DMS153 treated with DMSO at 0.1 percent for 48 hours (cell line): Measurements from ENCODE around the gene RAB24.
"Not testable (repeated sequence)": the region's sequence is repeated elsewhere in the genome, so short reads cannot be mapped to it uniquely, and the experiment has no call there.

Experiments
- DNase-seq: peaks from one replicate; lab custom pipeline; 2025; ENCODE audit not compliant: unreplicated experiment; lab: John Stamatoyannopoulos, UW

Gene RAB24

DNA sequence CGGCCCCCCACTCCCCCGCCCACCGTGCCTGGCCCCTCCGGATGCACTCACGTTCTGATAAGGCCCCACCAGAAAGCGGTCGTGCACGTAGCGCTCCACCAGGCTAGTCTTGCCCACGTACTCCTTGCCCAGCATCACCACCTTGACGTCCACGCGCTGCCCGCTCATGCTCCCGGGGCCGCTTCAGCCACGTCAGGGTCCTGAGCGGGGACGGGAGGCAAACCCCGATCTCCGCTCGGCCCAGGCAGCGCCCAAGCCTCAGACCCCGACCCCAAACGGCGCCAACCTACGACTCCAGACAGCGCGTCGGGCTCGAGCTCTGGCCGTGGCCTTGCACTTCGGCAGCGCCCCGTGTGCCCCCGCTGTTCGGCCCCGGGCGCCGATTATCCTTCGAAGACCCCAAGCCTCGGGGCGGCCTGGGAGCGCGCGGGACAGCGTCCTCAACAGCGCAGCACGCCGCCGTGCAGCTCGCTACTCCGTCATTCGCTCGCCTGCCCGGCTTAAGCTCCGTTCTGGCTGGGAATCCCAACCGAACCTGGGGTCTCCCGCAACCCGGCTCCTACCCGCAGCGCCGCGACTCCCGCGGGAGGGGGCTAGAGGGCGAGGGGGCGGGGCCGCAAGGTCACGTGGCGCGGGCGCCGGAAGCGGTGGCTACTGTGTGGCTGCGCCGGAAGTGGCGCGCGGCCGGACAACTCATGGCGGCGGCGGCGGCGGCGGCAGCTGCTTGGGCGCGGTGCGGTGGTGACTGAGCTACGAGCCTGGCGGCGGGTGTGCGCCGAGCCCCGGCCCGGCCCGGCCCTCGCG is at the start of gene RAB24, which contains the start of gene PRELID1:
Gene RAB24 (minus strand): TSS at position 599 of the 804 bp plus-strand sequence. CDS start 431 bp downstream, at position 168.
Gene PRELID1 (plus strand): TSS at position 679 of the 804 bp plus-strand sequence. CDS start 187 bp downstream, outside the sequence.
- peak; percentile 54 for DNase-seq

DNA sequence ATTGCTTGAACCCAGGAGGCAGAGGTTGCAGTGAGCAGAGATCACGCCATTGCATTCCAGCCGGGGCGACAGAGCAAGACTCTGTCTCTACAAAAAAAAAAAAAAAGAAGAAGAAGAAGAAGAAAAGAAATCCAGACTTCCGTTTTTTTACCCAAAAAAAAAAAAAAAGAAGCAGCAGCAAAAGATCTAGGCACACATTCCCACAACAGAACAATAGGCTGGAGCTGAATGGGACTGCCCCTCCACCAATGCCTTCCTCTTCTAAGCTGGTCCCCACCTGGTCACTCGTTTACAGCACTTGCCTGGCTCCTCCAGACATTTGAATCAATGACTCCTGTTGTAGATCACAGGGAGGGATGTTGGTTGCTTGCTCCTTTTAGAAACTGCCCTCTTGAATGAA is 49.6 kb upstream of the RAB24 start:
- no peak for DNase-seq

DNA sequence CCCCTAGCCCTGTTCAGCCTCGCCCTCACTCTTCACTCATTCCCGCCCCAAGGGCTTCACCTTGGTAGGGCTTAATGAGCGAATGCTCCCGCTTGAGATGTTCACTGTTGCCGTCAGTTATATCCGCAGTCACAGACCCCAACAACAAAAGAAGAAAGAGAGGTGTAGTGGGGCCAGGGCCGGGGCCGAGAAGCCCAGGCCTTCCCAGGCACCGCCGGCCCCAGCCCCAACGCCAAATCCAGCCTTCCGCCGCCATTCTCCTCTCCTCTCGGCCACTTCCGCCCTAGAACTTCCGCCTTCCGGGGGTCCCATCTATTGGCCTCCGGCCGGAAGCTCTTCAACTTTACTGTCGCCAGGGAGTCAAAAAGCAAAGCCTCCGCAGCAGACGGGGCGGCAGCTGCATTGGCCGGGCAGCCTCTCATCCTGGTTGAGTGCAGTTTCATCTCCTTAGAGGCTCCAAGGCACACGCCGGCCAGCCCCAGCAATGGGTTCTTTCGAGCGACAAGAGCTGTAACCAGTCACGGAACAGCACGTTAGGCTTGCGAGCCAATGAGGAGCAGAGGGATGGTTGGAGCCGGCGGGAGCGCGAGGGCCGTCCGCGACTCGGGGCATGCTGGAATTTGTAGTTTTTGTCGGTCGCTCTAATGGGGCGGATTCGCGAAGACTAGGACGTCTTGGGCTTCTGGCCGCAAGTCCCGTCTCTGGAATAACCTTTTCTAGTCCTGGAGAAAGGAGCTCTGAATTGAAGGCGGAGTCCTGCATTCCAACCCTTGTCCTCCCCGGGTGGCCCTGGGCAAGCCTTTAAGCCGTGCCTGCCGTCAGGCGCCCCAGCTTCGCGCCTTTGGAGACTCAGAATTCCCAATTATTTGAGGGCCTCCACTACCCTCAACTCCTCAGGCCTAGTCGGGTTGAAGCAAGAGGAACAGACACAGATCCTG is 48.1 kb upstream of the RAB24 start, which contains the start of gene LMAN2:
Gene LMAN2 (minus strand): TSS at position 277 of the 938 bp plus-strand sequence. CDS start 21 bp downstream, at position 256.
- peak; percentile 67 for DNase-seq

DNA sequence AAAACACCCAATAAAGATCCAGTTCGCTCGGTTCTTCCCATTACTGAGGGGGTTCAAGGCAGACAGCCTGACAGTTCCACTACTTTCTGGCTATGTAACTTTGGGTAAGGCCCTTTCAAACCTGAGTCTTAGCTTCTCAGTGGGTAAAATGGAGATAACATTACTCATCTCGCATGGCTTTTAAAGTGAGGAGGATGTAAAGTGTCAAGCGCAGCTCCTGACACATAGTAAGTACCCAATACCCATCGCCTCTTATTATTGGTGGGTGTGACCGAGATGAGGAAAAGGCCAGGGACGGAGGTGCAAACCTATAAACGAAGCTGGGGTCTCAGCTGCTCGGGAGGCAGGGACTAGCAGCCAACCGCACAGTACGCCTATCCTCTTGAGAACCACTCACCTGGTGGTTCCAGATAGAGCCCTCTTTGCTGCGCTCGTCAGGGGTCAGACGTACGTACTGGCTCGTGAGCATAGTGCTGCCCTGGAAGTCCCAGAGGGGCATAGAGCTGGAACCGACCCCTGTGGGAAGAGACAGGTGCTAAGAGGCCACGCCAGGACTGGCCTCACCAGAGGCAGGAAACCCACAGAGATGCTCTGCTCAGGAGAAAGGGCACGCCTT is 47.4 kb upstream of the RAB24 start:
- DNase-seq, result no peak

DNA sequence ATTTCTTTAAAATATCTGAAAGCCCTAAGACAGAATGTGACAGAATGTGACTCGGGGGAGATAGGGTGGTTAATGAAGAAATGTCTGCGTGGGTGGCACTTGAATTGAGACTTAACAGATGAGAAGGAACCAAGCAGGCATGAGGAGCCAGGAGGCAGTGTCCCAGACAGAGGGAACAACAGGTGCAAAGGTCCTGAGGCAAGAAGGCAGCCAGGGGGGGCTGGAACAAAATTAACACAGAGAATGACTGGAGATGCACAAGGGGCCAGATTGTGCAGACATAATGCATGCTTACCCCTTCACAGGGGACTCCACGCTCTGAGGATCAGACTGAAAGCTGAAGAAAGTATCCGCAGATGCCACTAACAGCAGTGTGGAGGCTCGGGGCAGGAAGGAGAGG is 46.2 kb upstream of the RAB24 start:
- DNase-seq, result no peak

DNA sequence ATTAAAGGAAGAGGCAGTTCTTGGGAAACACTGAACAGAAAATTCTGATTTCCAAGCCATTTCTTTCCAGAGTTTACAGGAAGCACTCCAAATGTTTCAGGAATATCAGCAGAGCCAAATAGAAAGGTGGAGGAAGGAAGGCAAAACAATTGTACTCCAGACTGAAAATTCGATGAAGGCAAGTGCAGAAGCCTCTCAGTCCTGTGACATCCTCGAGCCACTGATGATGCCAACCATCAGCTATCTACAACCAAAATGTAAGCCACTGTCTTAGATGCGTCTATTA is 45.8 kb upstream of the RAB24 start:
- DNase-seq, result no peak

DNA sequence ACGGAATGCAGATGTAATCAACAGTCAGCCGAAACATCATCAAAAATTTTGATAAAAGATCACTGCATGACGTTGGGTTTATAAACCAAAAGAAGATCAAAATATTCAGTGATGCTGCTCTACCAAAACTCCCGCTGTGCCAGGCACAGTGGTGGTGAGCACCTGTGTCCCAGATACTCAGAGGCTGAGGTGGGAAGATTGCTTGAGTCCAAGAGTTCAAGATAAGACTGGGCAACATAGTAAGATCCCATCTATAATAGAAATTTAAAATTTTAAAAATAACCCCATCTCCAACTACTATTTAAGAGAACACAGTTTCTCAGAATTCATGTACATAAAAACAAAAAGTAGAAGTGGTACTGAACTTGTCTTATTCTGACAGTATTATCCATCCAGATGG is 44.2 kb upstream of the RAB24 start:
- DNase-seq, result no peak

- no peak for DNase-seq
Observed at GRCh38 chr5:177346820-177347219, 43.3 kb upstream of the RAB24 start.

DNA sequence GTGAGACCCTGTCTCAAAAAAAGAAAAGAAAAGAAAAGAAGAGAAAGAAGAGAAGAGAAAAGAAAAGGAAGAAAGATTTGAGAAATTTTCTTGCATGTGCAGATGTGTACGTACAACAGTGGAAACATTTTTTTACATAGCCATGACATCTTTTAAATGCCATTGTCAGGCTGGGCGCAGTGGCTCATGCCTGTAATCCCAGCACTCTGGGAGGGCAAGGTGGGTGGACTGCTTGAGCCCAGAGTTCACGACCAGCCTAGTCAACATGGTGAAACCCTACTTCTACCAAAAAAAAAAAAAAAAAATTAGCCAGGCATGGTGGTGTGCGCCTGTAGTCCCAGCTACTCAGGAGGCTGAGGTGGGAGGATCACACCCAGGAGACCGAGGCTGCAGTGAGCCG is 41.4 kb upstream of the RAB24 start:
- DNase-seq, result no peak

GRCh38 chr5:177343777-177344176 is 40.3 kb upstream of the RAB24 start:
- no peak for DNase-seq

DNA sequence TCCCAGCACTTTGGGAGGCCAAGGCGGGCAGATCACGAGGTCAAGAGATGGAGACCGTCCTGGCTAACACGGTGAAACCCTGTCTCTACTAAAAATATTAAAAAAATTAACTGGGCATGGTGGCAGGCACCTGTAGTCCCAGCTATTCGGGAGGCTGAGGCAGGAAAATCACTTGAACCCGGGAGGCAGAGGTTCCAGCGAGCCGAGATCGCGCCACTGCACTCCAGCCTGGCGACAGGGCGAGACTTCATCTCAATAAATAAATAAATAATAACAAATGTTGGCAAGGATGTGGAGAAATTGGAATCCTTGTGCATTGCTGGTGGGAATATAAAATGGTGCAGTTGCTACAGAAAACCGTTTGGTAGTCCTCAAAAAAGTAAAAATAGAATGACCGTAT is 39.5 kb upstream of the RAB24 start:
- DNase-seq, result not testable (repeated sequence)

DNA sequence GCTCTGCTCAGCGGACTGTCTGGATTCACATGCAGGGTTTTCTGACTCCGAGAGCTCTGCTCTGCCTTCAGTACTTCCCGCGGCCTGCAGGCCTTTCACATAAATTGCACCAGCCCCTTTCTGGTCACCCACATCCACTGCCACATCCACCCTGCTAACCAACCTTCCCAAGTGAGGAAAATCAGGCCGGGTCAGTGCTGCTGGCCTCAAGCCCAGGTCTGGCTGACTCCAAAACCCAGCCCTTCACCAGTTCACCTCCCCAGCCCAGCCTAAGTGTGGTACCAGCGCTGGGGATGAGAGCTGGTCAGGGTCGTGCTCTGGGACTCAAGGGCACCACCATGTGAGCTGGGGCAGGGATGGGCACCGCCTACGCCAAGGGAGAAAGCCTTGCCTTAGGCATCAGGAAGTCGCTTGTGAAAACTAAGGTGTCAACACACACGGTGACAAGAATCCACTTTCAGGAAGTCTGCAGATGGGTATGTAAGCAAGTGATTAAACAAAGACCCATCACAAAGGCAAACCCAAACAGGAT is 35.7 kb upstream of the RAB24 start:
- DNase-seq, result no peak

GRCh38 chr5:177338251-177339106 is 35.0 kb upstream of the RAB24 start:
- no peak for DNase-seq

GRCh38 chr5:177336603-177337494 is 33.3 kb upstream of the RAB24 start:
- no peak for DNase-seq

GRCh38 chr5:177336112-177336511 is 32.6 kb upstream of the RAB24 start:
- DNase-seq, result no peak

- no peak for DNase-seq
Observed at GRCh38 chr5:177335701-177336065, 32.2 kb upstream of the RAB24 start.

GRCh38 chr5:177334781-177335700 is 31.5 kb upstream of the RAB24 start:
- no peak for DNase-seq

DNA sequence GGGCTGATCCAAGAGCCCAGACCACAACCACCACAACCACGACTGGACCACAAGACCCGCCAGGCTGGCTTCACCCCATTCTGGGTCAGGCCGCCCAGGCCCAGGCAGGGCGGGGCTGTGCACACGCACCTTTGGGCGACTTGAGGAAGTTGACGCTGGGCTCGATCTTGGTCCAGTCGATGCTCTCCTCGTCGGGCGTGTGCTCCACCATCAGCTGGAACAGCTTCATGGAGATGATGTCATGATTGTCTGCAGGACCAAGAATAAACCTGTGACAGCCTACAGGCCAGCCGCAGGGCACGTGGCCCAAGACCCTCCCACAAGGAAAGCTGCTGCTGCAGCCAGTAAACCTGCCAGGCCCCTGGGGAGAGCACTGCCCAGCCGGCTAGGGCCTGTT is 30.6 kb upstream of the RAB24 start:
- DNase-seq, result no peak
